Breast epithelium (tissue), 3 donors: ENCODE results near the gene CRYZL1.
"Not testable (repeated sequence)": the region's sequence is repeated elsewhere in the genome, so short reads cannot be mapped to it uniquely, and the experiment has no call there.

Experiments used
- CTCF ChIP-seq, 3 donors: fragments of 450-650 bp; IDR thresholded peaks; one replicate each; pipeline ENCODE4 v1.5.1; 2016 to 2017; ENCODE audit warnings: antibody characterized with exemption in 3 of 3, mild to moderate bottlenecking in 3 of 3, moderate library complexity in 3 of 3
- POLR2AphosphoS5 ChIP-seq, 3 donors: sonication (generic); formaldehyde crosslinking; IDR thresholded peaks; one replicate each; pipeline ENCODE4 v1.6.1; 2017; ENCODE audit warnings: antibody characterized with exemption in 3 of 3

GRCh38 chr21:33676666-33677065 lies 35.1 kb upstream of the CRYZL1 start:
- not testable (repeated sequence) for TF ChIP-seq CTCF, POLR2AphosphoS5 (IDR thresholded peaks at IDR 0.05)
